ENCODE data around the gene MINDY1. TPM values are rescaled to one million over a fixed set of nuclear protein-coding genes. Genes with fewer than 3 reads are reported as not detected.
A peak's percentile ranks its signal among the peaks of the same experiment; 100 is the strongest.

The MINDY1 gene
- total and polyA plus RNA-seq, 2 experiments from 2014 or later = 5.8 to 18.5 TPM

DNA sequence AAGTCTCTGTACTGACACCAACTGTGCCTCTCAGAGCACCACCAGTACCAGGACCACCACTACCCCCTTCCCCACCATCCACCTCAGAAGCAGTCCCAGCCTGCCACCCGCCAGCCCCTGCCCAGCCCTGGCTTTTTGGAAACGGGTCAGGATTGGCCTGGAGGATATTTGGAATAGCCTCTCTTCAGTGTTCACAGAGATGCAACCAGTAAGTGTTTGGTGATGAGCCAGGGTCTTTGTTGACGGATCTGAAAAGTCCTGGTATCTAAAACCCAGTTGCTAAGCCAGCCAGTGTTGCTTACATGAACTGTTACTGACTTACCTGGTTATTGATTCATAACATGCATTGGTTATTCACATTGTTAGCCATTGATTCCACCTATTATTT lies 41.9 kb upstream of the MINDY1 start:
- WGBS (ENCODE audit: low lambda C conversion rate, missing lambda C conversion rate) = 34% methylated on average over 3 of the region's 3 CpGs
- DNase-seq (ENCODE audit: low spot score) = no peak

DNA sequence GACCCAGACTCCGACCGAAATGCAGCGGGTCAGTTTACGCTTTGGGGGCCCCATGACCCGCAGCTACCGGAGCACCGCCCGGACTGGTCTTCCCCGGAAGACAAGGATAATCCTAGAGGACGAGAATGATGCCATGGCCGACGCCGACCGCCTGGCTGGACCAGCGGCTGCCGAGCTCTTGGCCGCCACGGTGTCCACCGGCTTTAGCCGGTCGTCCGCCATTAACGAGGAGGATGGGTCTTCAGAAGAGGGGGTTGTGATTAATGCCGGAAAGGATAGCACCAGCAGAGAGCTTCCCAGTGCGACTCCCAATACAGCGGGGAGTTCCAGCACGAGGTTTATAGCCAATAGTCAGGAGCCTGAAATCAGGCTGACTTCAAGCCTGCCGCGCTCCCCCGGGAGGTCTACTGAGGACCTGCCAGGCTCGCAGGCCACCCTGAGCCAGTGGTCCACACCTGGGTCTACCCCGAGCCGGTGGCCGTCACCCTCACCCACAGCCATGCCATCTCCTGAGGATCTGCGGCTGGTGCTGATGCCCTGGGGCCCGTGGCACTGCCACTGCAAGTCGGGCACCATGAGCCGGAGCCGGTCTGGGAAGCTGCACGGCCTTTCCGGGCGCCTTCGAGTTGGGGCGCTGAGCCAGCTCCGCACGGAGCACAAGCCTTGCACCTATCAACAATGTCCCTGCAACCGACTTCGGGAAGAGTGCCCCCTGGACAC lies 41.4 kb upstream of the MINDY1 start:
- Histone ChIP-seq H3K9me3 (ENCODE audit: low read depth) (no peaks in the 10 kb centered on the region), H3K4me2 (peak overlapping the region; percentile 97), H3K79me2 (peaks cover 8% of the 10 kb centered on the region), H3K9me2 (replicated peaks; ENCODE audit: insufficient read depth) (no peaks in the 10 kb centered on the region), H3K27me3 (no peaks in the 10 kb centered on the region), H3K4me3 (peak overlapping the region; percentile 81), H3K27ac (peak overlapping the region; percentile 95), H3K36me3 (replicated peaks; ENCODE audit: insufficient read depth, low read depth) (no peaks in the 10 kb centered on the region), H3K4me1 (ENCODE audit: insufficient read depth) (peaks cover 6% of the 10 kb centered on the region), H4K20me1 (ENCODE audit: insufficient read depth, poor library complexity, severe bottlenecking) (no peaks in the 10 kb centered on the region), H2AFZ (peak overlapping the region; percentile 94)
- WGBS (ENCODE audit: low lambda C conversion rate, missing lambda C conversion rate) = 1% methylated on average over 48 of the region's 48 CpGs
- no peak for TF ChIP-seq EZH2 (IDR thresholded peaks at IDR 0.05; ENCODE audit: borderline replicate concordance)
- TF ChIP-seq, protein P1, sequence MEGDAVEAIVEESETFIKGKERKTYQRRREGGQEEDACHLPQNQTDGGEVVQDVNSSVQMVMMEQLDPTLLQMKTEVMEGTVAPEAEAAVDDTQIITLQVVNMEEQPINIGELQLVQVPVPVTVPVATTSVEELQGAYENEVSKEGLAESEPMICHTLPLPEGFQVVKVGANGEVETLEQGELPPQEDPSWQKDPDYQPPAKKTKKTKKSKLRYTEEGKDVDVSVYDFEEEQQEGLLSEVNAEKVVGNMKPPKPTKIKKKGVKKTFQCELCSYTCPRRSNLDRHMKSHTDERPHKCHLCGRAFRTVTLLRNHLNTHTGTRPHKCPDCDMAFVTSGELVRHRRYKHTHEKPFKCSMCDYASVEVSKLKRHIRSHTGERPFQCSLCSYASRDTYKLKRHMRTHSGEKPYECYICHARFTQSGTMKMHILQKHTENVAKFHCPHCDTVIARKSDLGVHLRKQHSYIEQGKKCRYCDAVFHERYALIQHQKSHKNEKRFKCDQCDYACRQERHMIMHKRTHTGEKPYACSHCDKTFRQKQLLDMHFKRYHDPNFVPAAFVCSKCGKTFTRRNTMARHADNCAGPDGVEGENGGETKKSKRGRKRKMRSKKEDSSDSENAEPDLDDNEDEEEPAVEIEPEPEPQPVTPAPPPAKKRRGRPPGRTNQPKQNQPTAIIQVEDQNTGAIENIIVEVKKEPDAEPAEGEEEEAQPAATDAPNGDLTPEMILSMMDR (IDR thresholded peaks at IDR 0.05; ENCODE audit: poor library complexity) = peak; percentile 58
- peak; percentile 83 for DNase-seq (ENCODE audit: low spot score)

More for the DNA sequence above, 41.9 kb upstream of the MINDY1 start:
- no peaks in the 10 kb centered on the region for H3K9me2 ChIP-seq (replicated peaks; ENCODE audit: insufficient read depth)
- H3K4me1 ChIP-seq (ENCODE audit: insufficient read depth) = peaks cover 6% of the 10 kb centered on the region
- no peaks in the 10 kb centered on the region for H3K9me3 ChIP-seq (ENCODE audit: low read depth)
- H3K27me3 ChIP-seq = no peaks in the 10 kb centered on the region
- H3K36me3 ChIP-seq (replicated peaks; ENCODE audit: insufficient read depth, low read depth) = no peaks in the 10 kb centered on the region
- H3K4me2 ChIP-seq = peak overlapping the region; percentile 97
- H3K79me2 ChIP-seq = peaks cover 10% of the 10 kb centered on the region
- peak overlapping the region; percentile 81 for H3K4me3 ChIP-seq
- no peaks in the 10 kb centered on the region for H4K20me1 ChIP-seq (ENCODE audit: insufficient read depth, poor library complexity, severe bottlenecking)
- peak overlapping the region; percentile 95 for H3K27ac ChIP-seq
- no peak overlapping the region for H2AFZ ChIP-seq
- TF ChIP-seq, protein P1 (IDR thresholded peaks at IDR 0.05; ENCODE audit: poor library complexity) = no peak
- TF ChIP-seq EZH2phosphoT487 (IDR thresholded peaks at IDR 0.05; ENCODE audit: low read depth, severe bottlenecking, unreplicated experiment) (no peak), EZH2 (IDR thresholded peaks at IDR 0.05; ENCODE audit: borderline replicate concordance) (no peak)

DNA sequence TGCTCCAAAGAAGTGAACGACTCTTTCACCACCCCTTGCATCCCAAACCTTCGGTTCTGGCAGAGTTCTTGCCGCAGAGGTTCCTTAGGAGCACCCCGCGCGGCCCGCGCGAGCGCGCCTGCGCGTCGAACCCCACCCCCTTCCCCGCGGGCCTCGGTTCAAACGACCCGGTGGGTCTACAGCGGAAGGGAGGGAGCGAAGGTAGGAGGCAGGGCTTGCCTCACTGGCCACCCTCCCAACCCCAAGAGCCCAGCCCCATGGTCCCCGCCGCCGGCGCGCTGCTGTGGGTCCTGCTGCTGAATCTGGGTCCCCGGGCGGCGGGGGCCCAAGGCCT lies 40.9 kb upstream of the MINDY1 start, which contains the start of gene C1orf56:
C1orf56 (plus strand) TSS at position 161 of the 334 bp plus-strand sequence; CDS start at position 258, 97 bp downstream.
- H3K4me2 ChIP-seq = peak within 1 kb of the TSS; percentile 97
- H3K27ac ChIP-seq = peak within 1 kb of the TSS; percentile 95
- DNase-seq (ENCODE audit: low spot score) = peak; percentile 86
- no peaks in the 10 kb centered on the region for H3K9me2 ChIP-seq (replicated peaks; ENCODE audit: insufficient read depth)
- TF ChIP-seq EZH2 (IDR thresholded peaks at IDR 0.05; ENCODE audit: borderline replicate concordance) (no peak), EZH2phosphoT487 (IDR thresholded peaks at IDR 0.05; ENCODE audit: low read depth, severe bottlenecking, unreplicated experiment) (no peak)
- TF ChIP-seq, protein P1 (IDR thresholded peaks at IDR 0.05; ENCODE audit: poor library complexity) = no peak
- under 1% methylated on average over 27 of the region's 29 CpGs for WGBS (ENCODE audit: low lambda C conversion rate, missing lambda C conversion rate)
- H3K27me3 ChIP-seq = no peaks in the 10 kb centered on the region
- peak within 1 kb of the TSS; percentile 81 for H3K4me3 ChIP-seq
- H3K36me3 ChIP-seq (replicated peaks; ENCODE audit: insufficient read depth, low read depth) = no peaks in the 10 kb centered on the region
- H2AFZ ChIP-seq = peak within 1 kb of the TSS; percentile 94
- peaks cover 6% of the 10 kb centered on the region for H3K4me1 ChIP-seq (ENCODE audit: insufficient read depth)
- H4K20me1 ChIP-seq (ENCODE audit: insufficient read depth, poor library complexity, severe bottlenecking) = no peaks in the 10 kb centered on the region
- no peaks in the 10 kb centered on the region for H3K9me3 ChIP-seq (ENCODE audit: low read depth)
- peaks cover 8% of the 10 kb centered on the region for H3K79me2 ChIP-seq
